Transverse colon (tissue), 4 donors: ENCODE measurements around the gene TOX2.

ENCODE experiments used
- CTCF ChIP-seq, 5 experiments: fragments of 200-600 bp in 3 of 5; fragments of 450-650 bp in 2 of 5; sonication (generic) in 3 of 5; IDR thresholded peaks; 1 replicate in 2 of 5; 2 replicates in 3 of 5; pipeline ENCODE4 v1.5.1; 2016 to 2017; ENCODE audit warnings: antibody characterized with exemption in 5 of 5, inconsistent platforms in 3 of 5, mild to moderate bottlenecking in 2 of 5, moderate library complexity in 1 of 5
- POLR2A ChIP-seq: fragments of 450-650 bp; IDR thresholded peaks from one replicate; pipeline ENCODE4 v1.6.1; 2016; ENCODE audit warnings: antibody characterized with exemption, mild to moderate bottlenecking, moderate library complexity
- POLR2AphosphoS5 ChIP-seq, 3 donors: sonication (generic); formaldehyde crosslinking; IDR thresholded peaks; one replicate each; pipeline ENCODE4 v1.6.1; 2016; ENCODE audit warnings: antibody characterized with exemption in 3 of 3

GRCh38 chr20:43916073-43916880, 1.6 kb downstream of the TOX2 start:
- TF ChIP-seq POLR2A (no peak), CTCF (IDR thresholded peaks at IDR 0.05) (no peak), POLR2AphosphoS5 (IDR thresholded peaks at IDR 0.05) (no peak)
